SK-N-SH (cell line): ENCODE data around the gene CAPN7. TPM values are rescaled to one million over a fixed set of nuclear protein-coding genes. Genes with fewer than 3 reads are reported as not detected.

ENCODE experiments used
- CTCF ChIA-PET: fragments of 300-600, 350-600 bp; formaldehyde crosslinking; extraction: SDS; loops from one replicate; lab custom pipeline; 2021; lab: Yijun Ruan, JAX
- POLR2A ChIA-PET: fragments of 350-600 bp; sonication (Branson Sonifier 250); formaldehyde crosslinking; extraction: SDS; loops from one replicate; lab custom pipeline; 2020; ENCODE audit warnings: antibody characterized with exemption, inconsistent platforms; lab: Yijun Ruan, JAX
- DNase-seq: peaks from one replicate; pipeline ENCODE4 v3.0.0; 2012
- H2AFZ ChIP-seq: fragments of 200-600 bp; sonication (generic); 2 replicates; pipeline ENCODE4 v1.8.1; 2016; ENCODE audit warnings: antibody characterized with exemption, mild to moderate bottlenecking, low read depth
- H3F3A ChIP-seq: fragments of 200-600 bp; sonication (generic); replicated peaks from 2 replicates; pipeline ENCODE3; 2016; ENCODE audit warnings: antibody characterized with exemption, mild to moderate bottlenecking; ENCODE audit not compliant: insufficient read depth
- H3K27ac ChIP-seq, 2 experiments: fragments of 200-500 bp in 1 of 2; fragments of 200-600 bp in 1 of 2; sonication (Bioruptor generic) in 1 of 2; sonication (generic), shearing (Covaris generic) in 1 of 2; 2 replicates each; pipeline versions ENCODE4 v1.5.1 to v1.6.1; 2014 to 2016; ENCODE audit warnings: low read depth in 2 of 2, inconsistent platforms in 1 of 2, low read length in 1 of 2, mild to moderate bottlenecking in 1 of 2, mixed read lengths in 1 of 2
- H3K27me3 ChIP-seq: fragments of 200-600 bp; sonication (generic), shearing (Covaris generic); 2 replicates; pipeline ENCODE4 v1.6.1; 2016; ENCODE audit warnings: mixed run types; ENCODE audit not compliant: insufficient read depth
- H3K36me3 ChIP-seq, 2 experiments: fragments of 200-500 bp in 1 of 2; fragments of 200-600 bp in 1 of 2; sonication (Bioruptor generic) in 1 of 2; sonication (generic) in 1 of 2; replicated peaks in 1 of 2; 2 replicates each; pipeline versions ENCODE3 to v1.5.1; 2014 to 2016; ENCODE audit warnings: low read length in 1 of 2, mild to moderate bottlenecking in 1 of 2; ENCODE audit not compliant: insufficient read depth in 2 of 2, control insufficient read depth in 1 of 2
- H3K4me1 ChIP-seq, 2 experiments: fragments of 200-500 bp in 1 of 2; fragments of 200-600 bp in 1 of 2; sonication (Bioruptor generic) in 1 of 2; sonication (generic), shearing (Covaris generic) in 1 of 2; 2 replicates each; pipeline versions ENCODE4 v1.5.1 to v1.6.1; 2014 to 2016; ENCODE audit warnings: low read depth in 1 of 2, low read length in 1 of 2, mixed run types in 1 of 2; ENCODE audit not compliant: insufficient read depth in 2 of 2, control insufficient read depth in 1 of 2
- H3K4me2 ChIP-seq: fragments of 200-600 bp; sonication (generic), shearing (Covaris generic); 2 replicates; pipeline ENCODE4 v1.6.1; 2017; ENCODE audit warnings: mixed run types
- H3K4me3 ChIP-seq, 2 experiments: fragments of 200-500 bp in 1 of 2; fragments of 200-600 bp in 1 of 2; sonication (Bioruptor generic) in 1 of 2; sonication (generic), shearing (Covaris generic) in 1 of 2; 2 replicates each; pipeline versions ENCODE4 v1.5.1 to v1.8.1; 2014 to 2016; ENCODE audit warnings: low read depth in 2 of 2, inconsistent platforms in 1 of 2, low read length in 1 of 2, mild to moderate bottlenecking in 1 of 2, mixed read lengths in 1 of 2, moderate library complexity in 1 of 2
- H3K79me2 ChIP-seq: fragments of 200-600 bp; sonication (generic); 2 replicates; pipeline ENCODE4 v1.8.1; 2017; ENCODE audit warnings: mild to moderate bottlenecking; ENCODE audit not compliant: insufficient read depth
- H3K9ac ChIP-seq: fragments of 200-600 bp; sonication (generic); 2 replicates; pipeline ENCODE4 v1.6.1; 2017; ENCODE audit warnings: mixed run types
- H3K9me2 ChIP-seq: fragments of 200-600 bp; sonication (generic); 2 replicates; pipeline ENCODE4 v1.6.1; 2017; ENCODE audit warnings: mixed run types
- H3K9me3 ChIP-seq: fragments of 200-600 bp; sonication (generic); 2 replicates; pipeline ENCODE4 v1.6.1; 2017; ENCODE audit warnings: mixed run types, mild to moderate bottlenecking, moderate library complexity
- H4K20me1 ChIP-seq: fragments of 200-600 bp; sonication (generic); 2 replicates; pipeline ENCODE4 v1.6.1; 2017; ENCODE audit warnings: mild to moderate bottlenecking, mixed run types; ENCODE audit not compliant: insufficient read depth
- EP300 ChIP-seq, 2 experiments: IDR thresholded peaks; 2 replicates each; pipeline versions ENCODE4 v1.4.0 to v1.6.1; 2012; ENCODE audit warnings: borderline replicate concordance in 1 of 2, low read depth in 1 of 2, low read length in 1 of 2
- FOSL2 ChIP-seq: IDR thresholded peaks from 2 replicates; pipeline ENCODE4 v1.4.0; 2012; ENCODE audit warnings: low read depth, mild to moderate bottlenecking, moderate library complexity, borderline replicate concordance
- whole genome bisulfite sequencing: methylation state at CpG from one replicate; pipeline ENCODE4 v1.1.6; 2017; ENCODE audit warnings: low lambda C conversion rate; 5-methylcytosine and 5-hydroxymethylcytosine counted together
- polyA plus RNA-seq, 3 experiments: library from polyadenylated mRNA; depleted of rRNA; stranded (reverse); fragments of >200 nt; gene quantifications; 2 replicates each; pipeline ENCODE4 v1.2.3, GENCODE V29; 2012
- TF ChIP-seq, protein P1 (sequence below): IDR thresholded peaks from 2 replicates; pipeline ENCODE4 v1.6.1; 2012; ENCODE audit warnings: mild to moderate bottlenecking, low read depth, low read length, moderate library complexity
- TF ChIP-seq, protein P2 (sequence below): IDR thresholded peaks from 2 replicates; pipeline ENCODE4 v1.4.0; 2012; ENCODE audit warnings: low read depth, borderline replicate concordance
- TF ChIP-seq, protein P3 (sequence below): IDR thresholded peaks from 2 replicates; pipeline ENCODE4 v1.4.0; 2012; ENCODE audit warnings: low read depth, borderline replicate concordance
- TF ChIP-seq, protein P4 (sequence below): fragments of 200-600 bp; sonication (generic); IDR thresholded peaks from 2 replicates; pipeline ENCODE4 v1.6.1; 2017; ENCODE audit warnings: antibody characterized with exemption, mild to moderate bottlenecking, moderate library complexity

The CAPN7 gene
- polyA plus RNA-seq, 1 of the 3 experiments (the other 2 are of a cell fraction): 7.3 TPM

DNA sequence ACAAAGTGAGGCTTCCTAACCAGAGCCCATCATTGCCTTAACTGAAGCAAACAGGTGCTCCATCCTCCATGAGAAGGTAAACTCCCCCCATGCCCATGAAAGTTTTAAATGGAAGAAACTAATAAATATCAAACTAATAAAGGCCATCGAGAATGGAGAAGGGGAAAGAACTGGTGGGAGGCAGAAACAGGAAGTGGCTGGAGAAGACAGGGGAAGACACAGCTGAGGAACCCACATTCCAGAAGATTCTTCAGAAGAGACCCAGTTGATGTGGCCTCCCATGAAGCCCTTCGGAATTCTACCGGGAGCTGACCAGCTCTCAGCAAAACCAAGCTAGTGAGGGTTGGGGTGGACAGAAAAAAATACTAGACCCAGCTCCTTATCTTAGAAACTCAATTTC is 84.7 kb downstream of the CAPN7 start (continued):
- TF ChIP-seq, protein P1, sequence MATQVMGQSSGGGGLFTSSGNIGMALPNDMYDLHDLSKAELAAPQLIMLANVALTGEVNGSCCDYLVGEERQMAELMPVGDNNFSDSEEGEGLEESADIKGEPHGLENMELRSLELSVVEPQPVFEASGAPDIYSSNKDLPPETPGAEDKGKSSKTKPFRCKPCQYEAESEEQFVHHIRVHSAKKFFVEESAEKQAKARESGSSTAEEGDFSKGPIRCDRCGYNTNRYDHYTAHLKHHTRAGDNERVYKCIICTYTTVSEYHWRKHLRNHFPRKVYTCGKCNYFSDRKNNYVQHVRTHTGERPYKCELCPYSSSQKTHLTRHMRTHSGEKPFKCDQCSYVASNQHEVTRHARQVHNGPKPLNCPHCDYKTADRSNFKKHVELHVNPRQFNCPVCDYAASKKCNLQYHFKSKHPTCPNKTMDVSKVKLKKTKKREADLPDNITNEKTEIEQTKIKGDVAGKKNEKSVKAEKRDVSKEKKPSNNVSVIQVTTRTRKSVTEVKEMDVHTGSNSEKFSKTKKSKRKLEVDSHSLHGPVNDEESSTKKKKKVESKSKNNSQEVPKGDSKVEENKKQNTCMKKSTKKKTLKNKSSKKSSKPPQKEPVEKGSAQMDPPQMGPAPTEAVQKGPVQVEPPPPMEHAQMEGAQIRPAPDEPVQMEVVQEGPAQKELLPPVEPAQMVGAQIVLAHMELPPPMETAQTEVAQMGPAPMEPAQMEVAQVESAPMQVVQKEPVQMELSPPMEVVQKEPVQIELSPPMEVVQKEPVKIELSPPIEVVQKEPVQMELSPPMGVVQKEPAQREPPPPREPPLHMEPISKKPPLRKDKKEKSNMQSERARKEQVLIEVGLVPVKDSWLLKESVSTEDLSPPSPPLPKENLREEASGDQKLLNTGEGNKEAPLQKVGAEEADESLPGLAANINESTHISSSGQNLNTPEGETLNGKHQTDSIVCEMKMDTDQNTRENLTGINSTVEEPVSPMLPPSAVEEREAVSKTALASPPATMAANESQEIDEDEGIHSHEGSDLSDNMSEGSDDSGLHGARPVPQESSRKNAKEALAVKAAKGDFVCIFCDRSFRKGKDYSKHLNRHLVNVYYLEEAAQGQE: no peak
- no peak for TF ChIP-seq EP300 (IDR thresholded peaks at IDR 0.05; ENCODE audit: borderline replicate concordance in 1 of 2, low read depth in 1 of 2, low read length in 1 of 2)

DNA sequence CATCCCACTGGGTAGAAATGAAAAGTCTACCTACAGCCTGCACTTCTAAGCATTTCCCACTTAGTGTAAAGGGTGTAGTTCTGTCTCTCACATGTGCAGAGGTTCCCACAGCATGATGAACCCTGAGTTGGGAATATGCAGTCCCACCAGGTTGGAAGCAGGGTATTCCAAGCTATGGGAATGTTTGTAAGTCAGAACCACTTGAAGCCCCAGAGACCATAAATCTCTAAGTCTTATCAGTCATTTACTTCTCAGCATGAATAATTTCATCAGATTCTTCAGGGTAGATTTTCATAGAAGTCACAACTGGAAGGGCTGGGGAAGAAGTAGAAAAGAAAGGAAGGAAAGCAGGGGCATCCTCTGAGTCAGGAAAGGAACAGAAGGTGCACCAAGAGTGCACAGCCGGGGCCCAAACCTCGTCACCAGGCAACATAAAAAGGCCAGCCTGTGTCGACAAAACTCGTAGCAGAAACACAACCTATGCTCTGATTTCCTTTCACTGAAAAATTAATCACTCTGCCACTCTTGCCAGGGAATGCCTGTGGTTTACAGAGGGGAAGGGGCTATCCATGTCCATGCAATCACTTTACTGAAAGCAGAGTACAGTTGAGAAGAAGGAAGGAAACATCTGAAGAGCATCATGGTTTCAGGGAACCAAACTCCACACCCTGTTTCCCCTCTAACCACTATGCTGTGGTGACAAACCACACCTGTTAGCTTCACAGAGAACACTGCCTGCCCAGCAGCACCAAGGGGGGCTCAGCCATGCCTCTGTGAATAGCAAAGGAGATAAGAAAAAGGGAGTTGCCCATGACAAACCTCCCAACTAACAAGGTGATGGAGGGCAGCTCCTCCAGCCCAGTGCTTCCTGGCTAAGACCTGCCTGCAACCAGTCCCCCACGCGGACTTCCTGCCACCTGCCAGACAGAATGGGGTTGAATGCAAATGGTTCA is 85.8 kb downstream of the CAPN7 start:
- H3K27ac ChIP-seq: no peak overlapping the region
- H3K4me3 ChIP-seq: no peak overlapping the region
- CTCF ChIA-PET: interaction anchor here (1.0 to 1.1 kb wide), 3 partner anchors 16 to 89 kb away, joined by 3 to 7 read pairs (median 5); no protein-coding TSS in a partner anchor
- H3K4me2 ChIP-seq: no peak overlapping the region
- TF ChIP-seq, protein P2, sequence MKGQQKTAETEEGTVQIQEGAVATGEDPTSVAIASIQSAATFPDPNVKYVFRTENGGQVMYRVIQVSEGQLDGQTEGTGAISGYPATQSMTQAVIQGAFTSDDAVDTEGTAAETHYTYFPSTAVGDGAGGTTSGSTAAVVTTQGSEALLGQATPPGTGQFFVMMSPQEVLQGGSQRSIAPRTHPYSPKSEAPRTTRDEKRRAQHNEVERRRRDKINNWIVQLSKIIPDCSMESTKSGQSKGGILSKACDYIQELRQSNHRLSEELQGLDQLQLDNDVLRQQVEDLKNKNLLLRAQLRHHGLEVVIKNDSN: no peak
- TF ChIP-seq, protein P3, sequence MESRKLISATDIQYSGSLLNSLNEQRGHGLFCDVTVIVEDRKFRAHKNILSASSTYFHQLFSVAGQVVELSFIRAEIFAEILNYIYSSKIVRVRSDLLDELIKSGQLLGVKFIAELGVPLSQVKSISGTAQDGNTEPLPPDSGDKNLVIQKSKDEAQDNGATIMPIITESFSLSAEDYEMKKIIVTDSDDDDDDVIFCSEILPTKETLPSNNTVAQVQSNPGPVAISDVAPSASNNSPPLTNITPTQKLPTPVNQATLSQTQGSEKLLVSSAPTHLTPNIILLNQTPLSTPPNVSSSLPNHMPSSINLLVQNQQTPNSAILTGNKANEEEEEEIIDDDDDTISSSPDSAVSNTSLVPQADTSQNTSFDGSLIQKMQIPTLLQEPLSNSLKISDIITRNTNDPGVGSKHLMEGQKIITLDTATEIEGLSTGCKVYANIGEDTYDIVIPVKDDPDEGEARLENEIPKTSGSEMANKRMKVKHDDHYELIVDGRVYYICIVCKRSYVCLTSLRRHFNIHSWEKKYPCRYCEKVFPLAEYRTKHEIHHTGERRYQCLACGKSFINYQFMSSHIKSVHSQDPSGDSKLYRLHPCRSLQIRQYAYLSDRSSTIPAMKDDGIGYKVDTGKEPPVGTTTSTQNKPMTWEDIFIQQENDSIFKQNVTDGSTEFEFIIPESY: no peak
- TF ChIP-seq, protein P4, sequence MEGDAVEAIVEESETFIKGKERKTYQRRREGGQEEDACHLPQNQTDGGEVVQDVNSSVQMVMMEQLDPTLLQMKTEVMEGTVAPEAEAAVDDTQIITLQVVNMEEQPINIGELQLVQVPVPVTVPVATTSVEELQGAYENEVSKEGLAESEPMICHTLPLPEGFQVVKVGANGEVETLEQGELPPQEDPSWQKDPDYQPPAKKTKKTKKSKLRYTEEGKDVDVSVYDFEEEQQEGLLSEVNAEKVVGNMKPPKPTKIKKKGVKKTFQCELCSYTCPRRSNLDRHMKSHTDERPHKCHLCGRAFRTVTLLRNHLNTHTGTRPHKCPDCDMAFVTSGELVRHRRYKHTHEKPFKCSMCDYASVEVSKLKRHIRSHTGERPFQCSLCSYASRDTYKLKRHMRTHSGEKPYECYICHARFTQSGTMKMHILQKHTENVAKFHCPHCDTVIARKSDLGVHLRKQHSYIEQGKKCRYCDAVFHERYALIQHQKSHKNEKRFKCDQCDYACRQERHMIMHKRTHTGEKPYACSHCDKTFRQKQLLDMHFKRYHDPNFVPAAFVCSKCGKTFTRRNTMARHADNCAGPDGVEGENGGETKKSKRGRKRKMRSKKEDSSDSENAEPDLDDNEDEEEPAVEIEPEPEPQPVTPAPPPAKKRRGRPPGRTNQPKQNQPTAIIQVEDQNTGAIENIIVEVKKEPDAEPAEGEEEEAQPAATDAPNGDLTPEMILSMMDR: no peak
- TF ChIP-seq, protein P1: no peak
- TF ChIP-seq FOSL2: no peak
- TF ChIP-seq, all 33 proteins: peak for 0
- POLR2A ChIA-PET: no interaction called here
- 95% methylated on average over 6 of the region's 6 CpGs for WGBS
- Histone ChIP-seq H3K9me2 (no peaks in the 10 kb centered on the region), H3F3A (no peaks in the 10 kb centered on the region), H3K4me1 (peaks cover 5% of the 10 kb centered on the region in 2 experiments; a peak in 2 of 4 replicates), H3K79me2 (no peaks in the 10 kb centered on the region; the same call in 1 of the 2 replicates), H4K20me1 (no peaks in the 10 kb centered on the region), H3K9me3 (no peaks in the 10 kb centered on the region), H3K27me3 (no peaks in the 10 kb centered on the region), H2AFZ (no peak overlapping the region), H3K36me3 (no peaks in the 10 kb centered on the region), H3K9ac (no peak overlapping the region)
- no peak for DNase-seq
